MM.1S (cell line): Measurements from ENCODE around the gene CELF2.

Source experiments
- DNase-seq: peaks from one replicate; pipeline ENCODE4 v3.0.0-alpha.2; 2015
- H2AFZ ChIP-seq: fragments of 300-600 bp; sonication (generic); 2 replicates; pipeline ENCODE4 v1.6.0; 2016; ENCODE audit warnings: antibody characterized with exemption, low read length
- H3F3A ChIP-seq: fragments of 300-600 bp; sonication (generic); 2 replicates; pipeline ENCODE4 v1.6.1; 2016; ENCODE audit warnings: mild to moderate bottlenecking, antibody characterized with exemption, low read length, moderate library complexity, mixed read lengths; ENCODE audit not compliant: insufficient read depth
- H3K27ac ChIP-seq: fragments of 300-600 bp; sonication (generic); 2 replicates; pipeline ENCODE4 v1.5.1; 2016; ENCODE audit warnings: mild to moderate bottlenecking, low read length
- H3K27me3 ChIP-seq: fragments of 300-600 bp; sonication (generic); replicated peaks from 2 replicates; pipeline ENCODE4 v1.6.0; 2016; ENCODE audit warnings: low read length; ENCODE audit not compliant: insufficient read depth
- H3K36me3 ChIP-seq: fragments of 300-600 bp; sonication (generic); replicated peaks from 2 replicates; pipeline ENCODE4 v1.6.1; 2016; ENCODE audit warnings: mild to moderate bottlenecking, low read length, mixed read lengths; ENCODE audit not compliant: insufficient read depth
- H3K4me1 ChIP-seq: fragments of 300-600 bp; sonication (generic); 2 replicates; pipeline ENCODE4 v1.6.1; 2016; ENCODE audit warnings: low read length, mixed read lengths
- H3K4me2 ChIP-seq: fragments of 300-600 bp; sonication (generic); 2 replicates; pipeline ENCODE4 v1.6.0; 2016; ENCODE audit warnings: low read depth, low read length
- H3K4me3 ChIP-seq: fragments of 300-600 bp; sonication (generic); 2 replicates; pipeline ENCODE4 v1.5.1; 2016; ENCODE audit warnings: low read length, mixed read lengths
- H3K79me2 ChIP-seq: fragments of 300-600 bp; sonication (generic); 2 replicates; pipeline ENCODE4 v1.6.1; 2016; ENCODE audit warnings: mixed run types, low read length, mixed read lengths
- H3K9ac ChIP-seq: fragments of 300-600 bp; sonication (generic); 2 replicates; pipeline ENCODE4 v1.6.1; 2016; ENCODE audit warnings: low read length, mixed read lengths
- H3K9me2 ChIP-seq: fragments of 300-600 bp; sonication (generic); replicated peaks from 2 replicates; pipeline ENCODE4 v1.6.1; 2016; ENCODE audit warnings: mild to moderate bottlenecking, low read length, mixed read lengths; ENCODE audit not compliant: insufficient read depth
- H3K9me3 ChIP-seq: fragments of 300-600 bp; sonication (generic); replicated peaks from 2 replicates; pipeline ENCODE4 v1.6.1; 2016; ENCODE audit warnings: mild to moderate bottlenecking, low read length, mixed read lengths; ENCODE audit not compliant: insufficient read depth
- H4K20me1 ChIP-seq: fragments of 300-600 bp; sonication (generic); 2 replicates; pipeline ENCODE4 v1.6.1; 2016; ENCODE audit warnings: mild to moderate bottlenecking, low read length, moderate library complexity, mixed read lengths; ENCODE audit not compliant: insufficient read depth
- EZH2 ChIP-seq: fragments of 300-600 bp; sonication (generic); optimal IDR thresholded peaks from 2 replicates; pipeline ENCODE3; 2017; ENCODE audit warnings: low read depth, mild to moderate bottlenecking, antibody characterized with exemption, low read length, mixed read lengths
- EZH2phosphoT487 ChIP-seq: fragments of 300-600 bp; sonication (generic); IDR thresholded peaks from 2 replicates; pipeline ENCODE4 v1.6.1; 2018; ENCODE audit warnings: antibody characterized with exemption, low read length
- TF ChIP-seq, protein P1 (sequence below): fragments of 300-600 bp; sonication (generic); IDR thresholded peaks from 2 replicates; pipeline ENCODE4 v1.5.1; 2016; ENCODE audit warnings: antibody characterized with exemption, low read length, mixed read lengths

CELF2 gene

DNA sequence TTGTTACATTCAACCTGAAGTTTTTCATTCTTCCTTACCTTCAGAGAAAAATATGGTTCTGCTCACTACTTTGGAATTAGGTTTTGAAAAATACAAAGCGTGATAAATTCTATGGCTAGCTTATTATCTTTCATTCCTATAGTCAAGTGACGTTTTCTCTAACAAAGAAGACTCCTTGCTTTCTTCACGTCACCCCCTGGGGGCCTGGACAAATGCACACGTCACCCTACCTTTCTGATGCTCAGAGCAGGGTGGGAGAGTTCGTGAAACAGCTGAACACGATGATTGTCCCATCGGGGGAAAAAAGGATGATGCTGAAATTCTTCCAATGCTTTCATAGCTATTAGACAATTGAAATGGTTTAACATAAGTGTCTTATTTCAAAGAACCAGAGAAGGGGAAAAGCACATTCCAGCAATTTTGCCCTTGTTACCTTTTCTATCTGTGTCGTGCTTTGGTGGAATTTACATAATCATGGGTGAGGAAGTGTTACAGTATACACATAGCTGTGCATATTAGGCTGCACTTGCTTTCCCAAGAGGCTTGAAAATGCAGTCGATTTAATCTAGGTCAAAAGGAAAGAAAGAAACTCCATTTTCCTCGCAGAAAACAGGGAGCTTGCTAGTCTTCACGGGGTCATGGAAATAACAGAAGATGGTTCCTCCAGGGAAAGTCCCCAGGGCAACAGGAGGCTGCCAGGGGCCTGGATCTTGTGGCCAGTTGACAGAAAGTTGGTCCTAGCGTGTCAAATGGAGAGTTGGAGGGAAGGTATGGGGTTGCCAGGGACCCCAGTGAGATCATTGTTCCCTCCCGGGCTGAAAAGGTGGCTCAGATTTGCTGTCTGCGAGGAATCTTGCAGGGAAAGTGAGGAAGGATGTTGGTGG lies 189.2 kb downstream of the CELF2 start:
- H3K79me2 ChIP-seq: peaks cover 100% of the 10 kb centered on the region
- H3K4me1 ChIP-seq: peaks cover 78% of the 10 kb centered on the region
- no peak overlapping the region for H3K4me3 ChIP-seq
- TF ChIP-seq, protein P1, sequence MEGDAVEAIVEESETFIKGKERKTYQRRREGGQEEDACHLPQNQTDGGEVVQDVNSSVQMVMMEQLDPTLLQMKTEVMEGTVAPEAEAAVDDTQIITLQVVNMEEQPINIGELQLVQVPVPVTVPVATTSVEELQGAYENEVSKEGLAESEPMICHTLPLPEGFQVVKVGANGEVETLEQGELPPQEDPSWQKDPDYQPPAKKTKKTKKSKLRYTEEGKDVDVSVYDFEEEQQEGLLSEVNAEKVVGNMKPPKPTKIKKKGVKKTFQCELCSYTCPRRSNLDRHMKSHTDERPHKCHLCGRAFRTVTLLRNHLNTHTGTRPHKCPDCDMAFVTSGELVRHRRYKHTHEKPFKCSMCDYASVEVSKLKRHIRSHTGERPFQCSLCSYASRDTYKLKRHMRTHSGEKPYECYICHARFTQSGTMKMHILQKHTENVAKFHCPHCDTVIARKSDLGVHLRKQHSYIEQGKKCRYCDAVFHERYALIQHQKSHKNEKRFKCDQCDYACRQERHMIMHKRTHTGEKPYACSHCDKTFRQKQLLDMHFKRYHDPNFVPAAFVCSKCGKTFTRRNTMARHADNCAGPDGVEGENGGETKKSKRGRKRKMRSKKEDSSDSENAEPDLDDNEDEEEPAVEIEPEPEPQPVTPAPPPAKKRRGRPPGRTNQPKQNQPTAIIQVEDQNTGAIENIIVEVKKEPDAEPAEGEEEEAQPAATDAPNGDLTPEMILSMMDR: no peak
- TF ChIP-seq EZH2phosphoT487 (no peak), EZH2 (no peak)
- no peak for DNase-seq
- H3K36me3 ChIP-seq: peaks cover 34% of the 10 kb centered on the region
- H4K20me1 ChIP-seq: peaks cover 73% of the 10 kb centered on the region
- H3K27me3 ChIP-seq: no peaks in the 10 kb centered on the region
- no peaks in the 10 kb centered on the region for H3K9me2 ChIP-seq
- H3K27ac ChIP-seq: peak overlapping the region; percentile 82; the same call in 1 of the 2 replicates
- H3K4me2 ChIP-seq: peak overlapping the region; percentile 51; the same call in 1 of the 2 replicates
- no peak overlapping the region for H3K9ac ChIP-seq
- peaks cover 74% of the 10 kb centered on the region for H3F3A ChIP-seq
- H3K9me3 ChIP-seq: no peaks in the 10 kb centered on the region
- no peak overlapping the region for H2AFZ ChIP-seq

DNA sequence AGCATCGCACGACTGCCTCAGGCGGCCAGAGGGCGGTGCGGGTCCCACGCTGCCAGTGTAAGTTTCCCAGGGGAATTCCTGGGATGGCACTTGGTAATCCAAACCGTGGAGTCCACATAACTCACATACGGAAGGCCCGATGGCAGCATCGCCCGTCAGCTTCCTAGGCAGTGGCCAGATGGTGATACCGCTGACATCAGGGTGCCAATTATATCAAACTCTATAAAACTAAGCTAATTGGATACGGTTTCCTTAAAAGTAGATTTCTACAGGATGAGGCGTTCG lies 189.8 kb downstream of the CELF2 start:
- TF ChIP-seq EZH2phosphoT487: no peak
- TF ChIP-seq EZH2: no peak
- TF ChIP-seq, protein P1: no peak
- Histone ChIP-seq H3K79me2 (peaks cover 100% of the 10 kb centered on the region), H3K9me3 (no peaks in the 10 kb centered on the region), H3K27me3 (no peaks in the 10 kb centered on the region), H2AFZ (no peak overlapping the region), H3F3A (peaks cover 70% of the 10 kb centered on the region), H3K9me2 (no peaks in the 10 kb centered on the region), H3K9ac (no peak overlapping the region), H3K36me3 (peaks cover 28% of the 10 kb centered on the region), H4K20me1 (peaks cover 74% of the 10 kb centered on the region), H3K4me3 (peak overlapping the region; percentile 34; the same call in 1 of the 2 replicates), H3K4me1 (peaks cover 82% of the 10 kb centered on the region), H3K27ac (peak overlapping the region; percentile 82; the same call in 1 of the 2 replicates), H3K4me2 (peak overlapping the region; percentile 51)
- DNase-seq: no peak

DNA sequence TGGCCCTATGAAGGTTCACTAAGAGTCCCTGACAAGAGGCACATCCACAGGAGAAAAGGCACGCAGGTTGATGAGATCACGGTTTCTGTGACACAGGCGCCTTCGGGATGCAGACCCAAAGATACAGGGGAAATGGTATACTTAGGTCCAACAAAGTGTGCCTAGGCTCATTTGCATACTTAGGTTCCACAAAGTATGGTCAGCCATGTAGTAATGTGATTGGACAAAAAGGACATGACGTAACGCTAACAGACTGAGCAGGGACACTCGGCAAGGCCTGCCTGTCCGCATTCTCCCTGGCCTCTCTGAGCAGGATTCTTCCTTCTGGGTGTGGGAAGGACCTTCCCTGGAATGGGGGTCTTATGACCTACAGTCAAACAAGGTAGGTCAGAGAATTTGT lies 190.6 kb downstream of the CELF2 start:
- no peaks in the 10 kb centered on the region for H3K27me3 ChIP-seq
- peaks cover 33% of the 10 kb centered on the region for H3K36me3 ChIP-seq
- peak overlapping the region; percentile 34 for H3K4me3 ChIP-seq
- H3K79me2 ChIP-seq: peaks cover 100% of the 10 kb centered on the region
- peak overlapping the region; percentile 82 for H3K27ac ChIP-seq
- peak; percentile 44 for DNase-seq
- peaks cover 74% of the 10 kb centered on the region for H4K20me1 ChIP-seq
- peaks cover 74% of the 10 kb centered on the region for H3F3A ChIP-seq
- H3K9me2 ChIP-seq: no peaks in the 10 kb centered on the region
- peaks cover 86% of the 10 kb centered on the region for H3K4me1 ChIP-seq
- H2AFZ ChIP-seq: no peak overlapping the region
- H3K9me3 ChIP-seq: no peaks in the 10 kb centered on the region
- H3K4me2 ChIP-seq: peak overlapping the region; percentile 51
- no peak for TF ChIP-seq EZH2phosphoT487
- TF ChIP-seq, protein P1: no peak
- no peak for TF ChIP-seq EZH2
- H3K9ac ChIP-seq: peak overlapping the region; percentile 50
